ENCODE results near the gene NHLRC4.
"Not testable (repeated sequence)": the region's sequence is repeated elsewhere in the genome, so short reads cannot be mapped to it uniquely, and the experiment has no call there.

NHLRC4 gene

DNA sequence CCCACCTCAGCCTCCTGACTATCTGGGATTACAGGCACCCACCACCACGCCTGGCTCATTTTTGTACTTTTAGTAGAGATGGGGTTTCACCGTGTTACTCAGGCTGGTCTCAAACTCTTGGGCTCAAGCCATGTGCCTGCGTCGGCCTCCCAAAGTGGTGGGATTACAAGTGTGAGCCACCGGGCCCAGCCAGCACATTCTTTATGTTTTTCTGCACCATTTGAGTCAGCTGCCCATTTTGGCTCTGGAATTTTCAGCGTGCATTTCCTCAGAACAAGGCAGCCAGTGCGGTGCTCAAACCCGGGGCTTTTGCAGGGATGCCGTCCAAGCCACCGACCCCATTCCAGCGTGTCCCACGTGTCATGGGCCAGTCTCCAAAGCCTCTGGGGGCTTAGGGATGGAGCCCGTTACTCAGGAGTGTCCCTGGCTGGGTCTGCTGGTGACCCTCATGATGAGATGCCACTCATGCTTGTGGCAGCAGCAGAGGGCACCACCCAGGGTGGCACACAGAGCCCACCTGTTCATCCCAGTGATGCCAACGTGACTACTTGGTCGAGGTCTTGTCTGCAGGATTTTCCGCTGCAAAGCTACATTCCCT is 19.3 kb downstream of the NHLRC4 start:
- DNase-seq: no peak

DNA sequence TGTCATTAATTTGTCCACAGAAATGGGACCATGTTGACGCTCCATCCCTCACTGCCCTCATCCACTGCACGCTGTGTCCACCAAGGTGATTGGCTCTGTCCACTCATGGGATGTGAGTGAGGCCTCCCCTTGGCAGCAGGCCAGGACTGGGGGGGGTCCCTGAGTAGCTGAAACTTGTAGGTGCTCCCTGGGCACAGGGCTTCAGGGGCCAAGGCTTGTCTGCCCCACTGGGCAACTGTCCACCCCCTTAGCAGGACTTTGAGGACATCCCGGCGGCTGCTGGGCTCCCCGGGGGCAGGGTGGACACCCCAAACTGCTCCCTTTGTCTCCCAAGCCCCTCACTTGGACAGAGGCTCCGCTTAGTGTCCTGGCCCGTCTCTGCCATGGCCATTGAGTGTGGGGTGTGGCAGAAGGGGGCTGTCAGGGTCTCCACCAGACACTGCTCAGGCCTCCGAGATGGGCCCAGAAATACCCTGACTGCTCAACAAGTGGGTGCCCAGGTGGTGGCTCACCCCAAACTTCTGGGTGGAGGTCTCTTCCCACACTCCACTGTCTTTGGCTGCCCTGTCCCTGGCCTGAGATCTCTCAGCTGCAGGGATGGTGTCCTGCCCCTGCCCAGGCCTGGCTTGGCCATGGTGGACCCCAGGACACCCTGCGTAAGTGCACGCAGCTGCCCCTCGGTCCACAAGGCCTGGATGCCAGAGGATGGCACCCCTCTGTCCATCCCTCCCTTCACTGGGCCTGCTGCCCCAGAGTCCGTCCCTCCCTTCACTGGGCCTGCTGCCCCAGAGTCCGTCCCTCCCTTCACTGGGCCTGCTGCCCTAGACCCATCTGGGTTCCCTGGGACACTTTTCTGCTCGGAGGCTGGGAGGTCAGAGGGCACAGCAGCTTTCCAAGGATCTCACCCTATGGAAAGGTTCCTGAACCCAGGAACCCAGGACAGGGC is 20.1 kb downstream of the NHLRC4 start:
- DNase-seq: no peak

DNA sequence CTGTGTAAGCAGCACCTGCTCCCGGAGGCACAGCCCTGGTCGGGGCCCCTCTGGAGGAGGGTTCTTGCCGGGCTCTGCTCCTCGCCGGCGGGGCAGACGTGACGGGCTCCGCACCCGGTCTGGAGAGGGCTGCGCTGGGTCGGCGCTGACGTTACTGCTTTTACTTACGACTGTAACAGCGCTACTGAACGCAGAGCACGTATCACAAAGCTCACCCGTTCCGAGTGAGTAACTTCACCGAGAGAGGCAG is 21.8 kb downstream of the NHLRC4 start:
- DNase-seq: no peak

DNA sequence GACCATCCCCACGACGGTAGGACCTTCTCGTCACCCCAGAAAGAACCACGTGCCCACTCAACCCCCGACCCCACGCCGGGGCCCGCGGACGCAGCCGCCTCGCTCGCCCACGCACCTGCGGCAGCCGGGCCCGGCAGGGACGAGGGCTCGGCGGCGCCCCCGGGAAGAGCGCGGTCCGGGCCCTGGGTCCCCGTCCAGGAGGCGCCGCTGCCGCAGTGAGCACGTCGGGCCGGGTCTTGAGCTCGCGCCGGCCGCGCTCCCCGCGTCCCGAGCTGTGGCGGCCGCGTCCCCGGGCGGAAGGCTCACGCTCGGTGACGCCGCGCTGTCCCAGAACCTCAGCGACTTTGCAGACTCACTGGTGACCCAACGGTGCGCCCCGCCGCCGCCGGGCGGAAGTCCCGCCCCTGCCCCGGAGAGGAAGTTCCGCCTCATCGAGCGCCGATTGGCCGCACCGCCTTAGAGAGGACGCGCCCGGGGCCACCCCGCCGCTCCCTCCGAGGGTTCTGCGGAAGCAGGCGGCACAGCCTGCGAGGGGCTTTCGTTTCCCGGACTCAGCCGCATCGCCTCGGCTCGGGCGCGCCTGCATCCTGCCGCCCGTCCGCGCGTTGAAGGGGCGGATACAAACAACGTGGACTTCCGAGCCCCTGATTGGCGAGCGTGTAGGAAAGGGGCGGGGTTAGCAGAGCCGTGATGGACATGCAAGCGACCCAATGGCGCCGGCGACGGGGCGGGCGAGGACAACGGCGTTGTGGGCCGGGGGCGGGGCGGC is 22.3 kb downstream of the NHLRC4 start:
- DNase-seq: peak; percentile 95 to 98

DNA sequence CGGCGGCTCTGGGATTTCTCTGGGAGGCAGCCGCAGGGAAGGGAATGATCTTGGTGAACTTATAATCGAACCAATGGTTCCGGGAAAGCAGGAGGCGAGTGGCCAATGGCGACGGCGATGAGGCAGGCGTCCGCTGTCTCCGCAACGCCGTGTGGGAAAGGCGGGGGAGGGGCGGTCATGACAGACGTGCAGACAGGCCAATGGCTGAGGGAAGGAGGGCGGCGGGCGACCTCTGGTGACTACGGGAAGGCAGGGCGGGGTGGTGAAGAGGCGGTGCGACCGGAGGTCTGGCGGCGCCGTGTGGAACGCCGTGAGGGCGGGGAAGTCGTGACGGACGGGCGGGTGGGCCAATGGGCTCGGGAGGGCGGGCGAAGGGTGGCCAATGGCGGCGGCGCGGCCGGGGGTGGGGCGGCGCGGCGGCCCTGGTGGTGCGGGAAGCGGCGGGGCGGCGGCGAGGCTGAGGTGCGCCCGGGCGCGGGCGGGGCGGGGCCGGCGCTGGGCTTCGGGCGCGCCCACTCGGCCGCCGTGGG is 22.9 kb downstream of the NHLRC4 start, which contains the start of gene RAB40C:
TSS of gene RAB40C (plus strand) at position 409 of the 530 bp plus-strand sequence. CDS start 226 bp downstream, outside the sequence.
- peak; percentile 96 to 99 for DNase-seq

DNA sequence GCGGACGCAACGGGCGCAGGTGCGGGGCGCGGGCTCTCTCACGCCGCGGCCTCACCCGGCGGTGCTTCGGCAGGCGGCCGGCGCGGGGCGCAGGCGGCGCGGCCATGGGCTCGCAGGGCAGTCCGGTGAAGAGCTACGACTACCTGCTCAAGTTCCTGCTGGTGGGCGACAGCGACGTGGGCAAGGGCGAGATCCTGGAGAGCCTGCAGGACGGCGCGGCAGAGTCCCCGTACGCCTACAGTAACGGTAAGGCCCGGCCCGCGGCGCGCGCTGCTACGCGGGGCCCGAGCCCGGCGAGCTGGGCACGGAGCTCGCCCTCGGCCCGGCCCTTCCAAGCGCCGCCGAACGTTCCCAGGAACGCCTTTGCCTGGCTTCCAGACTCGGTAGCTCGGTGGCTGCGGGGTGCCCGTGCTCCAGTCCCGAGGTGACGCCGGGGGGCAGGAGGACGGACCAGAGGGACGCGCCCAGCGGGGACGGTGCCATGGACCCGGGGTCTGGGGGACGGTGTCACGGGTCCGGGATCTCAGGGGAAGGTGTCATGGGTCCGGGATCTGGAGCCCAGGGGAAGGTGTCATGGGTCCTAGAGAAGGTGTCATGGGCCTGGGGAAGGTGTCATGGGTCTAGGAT is 23.5 kb downstream of the NHLRC4 start:
- DNase-seq: no peak

GRCh38 chr16:590815-591200 is 24.0 kb downstream of the NHLRC4 start:
- no peak for DNase-seq

- no peak for DNase-seq
Measured at GRCh38 chr16:591231-591630, 24.4 kb downstream of the NHLRC4 start.

- no peak for DNase-seq
Measured at GRCh38 chr16:591892-592517, 25.2 kb downstream of the NHLRC4 start.

DNA sequence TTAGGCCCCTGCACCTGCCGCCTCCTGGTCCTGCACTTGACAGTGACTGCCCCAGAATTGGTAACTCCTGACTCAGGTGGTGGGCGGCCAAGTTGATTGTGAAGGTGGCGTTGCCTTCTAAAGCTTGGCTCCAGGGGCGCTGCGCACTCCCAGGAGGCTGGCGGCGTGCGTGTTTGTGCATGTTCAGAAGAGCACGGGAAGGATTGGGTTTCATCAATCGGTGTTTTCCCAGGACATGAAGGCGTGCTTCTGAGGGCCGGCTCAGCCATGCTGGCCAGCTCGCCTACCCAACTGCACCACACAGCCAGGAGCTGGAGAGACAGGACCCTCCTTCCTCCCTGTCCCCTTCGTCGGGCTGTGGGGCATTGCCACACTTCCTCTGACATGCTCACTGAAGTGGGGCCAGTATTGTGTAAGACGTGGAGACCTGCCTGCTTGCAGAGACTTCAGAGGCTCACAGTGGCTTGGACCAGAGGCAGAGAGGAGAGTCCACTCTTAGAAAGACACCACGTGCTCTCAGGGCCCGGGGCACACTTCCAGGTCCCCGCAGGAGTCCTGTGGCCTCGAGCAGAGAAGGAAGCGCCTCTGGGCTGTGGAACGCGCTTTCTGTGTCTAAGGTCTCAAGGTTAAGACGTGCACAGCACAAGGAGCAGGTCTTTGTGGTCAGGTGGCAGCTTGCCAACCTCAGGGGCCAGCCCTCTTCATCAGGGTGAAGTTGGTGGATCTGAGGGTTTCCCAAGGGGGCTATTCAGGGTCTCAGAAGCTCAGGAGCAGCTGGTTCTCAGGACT is 25.9 kb downstream of the NHLRC4 start:
- DNase-seq: peak; percentile 27 to 45

DNA sequence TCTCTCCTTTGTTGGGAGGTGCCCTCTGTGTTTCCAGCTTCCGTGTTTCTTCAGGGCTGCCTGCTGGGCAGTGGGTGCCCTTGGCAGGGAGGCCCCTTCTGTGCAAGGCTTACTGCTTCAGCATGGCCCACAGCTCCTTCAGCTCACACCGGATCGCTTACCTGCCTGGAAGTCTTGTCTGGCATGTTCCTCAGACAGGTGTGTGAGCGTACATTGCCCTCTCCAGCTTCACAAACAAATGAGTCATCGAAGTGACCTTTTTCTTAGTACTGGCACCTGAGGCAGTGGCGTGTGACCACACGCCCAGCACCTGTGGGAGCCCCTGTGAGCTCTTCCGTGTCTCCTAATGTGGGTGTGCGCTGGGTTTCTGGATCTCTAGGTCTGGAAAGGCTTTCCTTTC is 26.6 kb downstream of the NHLRC4 start:
- DNase-seq: no peak

- no peak for DNase-seq
Measured at GRCh38 chr16:593807-594206, 27.0 kb downstream of the NHLRC4 start.

- DNase-seq: no peak
Measured at GRCh38 chr16:595094-595528, 28.3 kb downstream of the NHLRC4 start.

- DNase-seq: peak in 1 of 2 donors; percentile 12
Measured at GRCh38 chr16:595942-596735, 29.3 kb downstream of the NHLRC4 start.

- no peak for DNase-seq
Measured at GRCh38 chr16:596736-597060, 29.9 kb downstream of the NHLRC4 start.

DNA sequence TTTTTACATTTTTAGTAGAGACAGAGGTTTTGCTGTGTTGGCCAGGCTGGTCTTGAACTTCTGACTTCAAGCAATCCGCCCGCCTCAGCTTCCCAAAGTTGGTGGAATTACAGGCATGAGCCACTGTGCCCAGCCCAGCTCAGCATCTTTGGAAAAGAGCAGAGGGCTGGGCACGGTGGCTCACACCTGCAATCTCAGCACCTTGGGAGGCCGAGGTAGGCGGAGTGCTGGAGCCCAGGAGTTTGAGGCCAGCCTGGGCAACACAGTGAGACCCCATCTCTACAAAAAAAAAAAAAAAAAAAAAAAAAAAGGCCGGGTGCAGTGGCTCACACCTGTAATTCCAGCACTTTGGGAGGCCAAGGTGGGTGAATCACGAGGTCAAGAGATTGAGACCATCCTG is 30.9 kb downstream of the NHLRC4 start:
- DNase-seq: not testable (repeated sequence)

GRCh38 chr16:598823-599739 is 32.3 kb downstream of the NHLRC4 start:
- no peak for DNase-seq

- DNase-seq: peak in 1 of 2 donors; percentile 19
Measured at GRCh38 chr16:600781-601180, 34.0 kb downstream of the NHLRC4 start.

DNA sequence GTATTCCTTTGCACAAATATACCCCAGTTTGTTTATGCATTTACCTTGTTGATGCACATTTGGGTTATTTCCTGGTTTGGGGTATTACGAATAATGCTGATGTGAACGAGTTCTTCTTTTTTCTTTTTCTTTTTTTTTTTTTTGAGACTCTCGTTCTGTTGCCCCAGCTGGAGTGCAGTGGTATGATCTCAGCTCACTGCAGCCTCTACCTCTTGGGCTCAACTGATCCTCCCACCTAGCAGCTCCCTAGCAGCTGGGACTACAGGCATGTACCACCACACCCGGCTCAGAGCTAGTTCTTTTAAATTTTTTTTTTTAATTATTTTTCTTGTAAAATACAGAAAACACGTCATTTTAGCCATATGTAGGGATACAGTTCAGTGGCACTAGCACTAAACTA is 37.1 kb downstream of the NHLRC4 start:
- DNase-seq: no peak

Data from hippocampal formation (tissue), 2 donors.